Naive thymus-derived CD4-positive, alpha-beta T cell (primary cell): ENCODE results near the gene IMP3. TPM values are rescaled to one million over a fixed set of nuclear protein-coding genes. Genes with fewer than 3 reads are reported as not detected.
A peak's percentile ranks its signal among the peaks of the same experiment; 100 is the strongest.

Experiments used
- ATAC-seq: fragments of 150-1000 bp; cut with Tn5 transposase; 2 replicates; pipeline ENCODE4 v1.10.0; 2021; ENCODE audit warnings: mild to moderate bottlenecking, moderate library complexity
- CTCF ChIA-PET: fragments of 350-600 bp; sonication (Branson Sonifier 250); formaldehyde crosslinking; loops from one replicate; lab custom pipeline; 2021; ENCODE audit warnings: antibody characterized with exemption; lab: Charles Lee
- POLR2A ChIA-PET: fragments of 350-600 bp; sonication (Branson Sonifier 250); formaldehyde crosslinking; loops from one replicate; lab custom pipeline; 2021; ENCODE audit warnings: antibody characterized with exemption, inconsistent platforms; lab: Charles Lee
- DNase-seq, 9 donors: peaks; one replicate each; pipeline versions ENCODE4 v3.0.0 to v3.0.0-alpha.2; 2020 to 2022; ENCODE audit warnings: mixed read lengths in 1 of 9
- H3K27ac ChIP-seq: one replicate; pipeline ENCODE4 v1.7.0; 2013; ENCODE audit warnings: mild to moderate bottlenecking, low read depth, low read length, moderate library complexity
- H3K27me3 ChIP-seq, 2 donors: one replicate each; pipeline ENCODE4 v1.7.0; 2013; ENCODE audit warnings: low read length in 2 of 2, mild to moderate bottlenecking in 2 of 2, moderate library complexity in 2 of 2; ENCODE audit not compliant: control insufficient read depth in 2 of 2, insufficient read depth in 2 of 2
- H3K36me3 ChIP-seq, 3 experiments: 1 replicate in 2 of 3; 2 replicates in 1 of 3; pipeline ENCODE4 v1.7.0; 2013; ENCODE audit warnings: low read length in 3 of 3, mild to moderate bottlenecking in 3 of 3, moderate library complexity in 1 of 3; ENCODE audit not compliant: insufficient read depth in 3 of 3, control insufficient read depth in 2 of 3
- H3K4me1 ChIP-seq, 2 donors: one replicate each; pipeline ENCODE4 v1.7.0; 2013; ENCODE audit warnings: low read length in 2 of 2, mild to moderate bottlenecking in 2 of 2, moderate library complexity in 1 of 2; ENCODE audit not compliant: control insufficient read depth in 2 of 2, insufficient read depth in 2 of 2
- H3K4me3 ChIP-seq: 2 replicates; pipeline ENCODE4 v1.7.0; 2013; ENCODE audit warnings: mild to moderate bottlenecking, low read length
- H3K9me3 ChIP-seq, 3 experiments: 1 replicate in 2 of 3; 2 replicates in 1 of 3; pipeline ENCODE4 v1.7.0; 2013; ENCODE audit warnings: low read length in 3 of 3; ENCODE audit not compliant: control insufficient read depth in 2 of 3
- H3K27ac Mint-ChIP-seq, 9 donors: one replicate each; pipeline ENCODE4 v1.8.0; 2020 to 2022; ENCODE audit warnings: mixed read lengths in 9 of 9, mild to moderate bottlenecking in 8 of 9, moderate library complexity in 5 of 9, inconsistent platforms in 2 of 9
- H3K27me3 Mint-ChIP-seq, 5 donors: one replicate each; pipeline ENCODE4 v1.8.0; 2021 to 2022; ENCODE audit warnings: mixed read lengths in 5 of 5, mild to moderate bottlenecking in 1 of 5
- H3K36me3 Mint-ChIP-seq, 5 donors: one replicate each; pipeline ENCODE4 v1.8.0; 2020 to 2022; ENCODE audit warnings: mixed read lengths in 5 of 5, mild to moderate bottlenecking in 3 of 5, inconsistent platforms in 1 of 5
- H3K4me1 Mint-ChIP-seq, 7 donors: one replicate each; pipeline ENCODE4 v1.8.0; 2020 to 2022; ENCODE audit warnings: mixed read lengths in 7 of 7, mild to moderate bottlenecking in 3 of 7, inconsistent platforms in 1 of 7
- H3K4me3 Mint-ChIP-seq, 10 donors: one replicate each; pipeline ENCODE4 v1.8.0; 2020 to 2022; ENCODE audit warnings: mild to moderate bottlenecking in 10 of 10, mixed read lengths in 10 of 10, moderate library complexity in 6 of 10, inconsistent platforms in 2 of 10
- H3K9me3 Mint-ChIP-seq, 11 donors: one replicate each; pipeline ENCODE4 v1.8.0; 2020 to 2022; ENCODE audit warnings: mixed read lengths in 11 of 11, mild to moderate bottlenecking in 4 of 11, inconsistent platforms in 1 of 11, moderate library complexity in 1 of 11
- intact Hi-C, 2 donors: fragments of 100-400 bp; cut with micrococcal nuclease; formaldehyde crosslinking; loops; one replicate each; pipeline ENCODE4 v1.15.1; 2023
- polyA plus RNA-seq, 2 donors: library from polyadenylated mRNA; unstranded; fragments of 300-500 nt; fragmentation: Illumina TruSeq; gene quantifications; one replicate each; pipeline ENCODE4 v1.2.3, GENCODE V29; 2021
- total RNA-seq, 6 experiments: library from RNA in 5 of 6; stranded (reverse) in 5 of 6; gene quantifications; 1 replicate in 5 of 6; 2 replicates in 1 of 6; pipeline ENCODE4 v1.2.3 and lab custom pipeline; 2021 to 2026

IMP3 gene
- total and polyA plus RNA-seq, 7 experiments from 2014 or later = 32.3 to 325 (median 97.6) TPM

DNA sequence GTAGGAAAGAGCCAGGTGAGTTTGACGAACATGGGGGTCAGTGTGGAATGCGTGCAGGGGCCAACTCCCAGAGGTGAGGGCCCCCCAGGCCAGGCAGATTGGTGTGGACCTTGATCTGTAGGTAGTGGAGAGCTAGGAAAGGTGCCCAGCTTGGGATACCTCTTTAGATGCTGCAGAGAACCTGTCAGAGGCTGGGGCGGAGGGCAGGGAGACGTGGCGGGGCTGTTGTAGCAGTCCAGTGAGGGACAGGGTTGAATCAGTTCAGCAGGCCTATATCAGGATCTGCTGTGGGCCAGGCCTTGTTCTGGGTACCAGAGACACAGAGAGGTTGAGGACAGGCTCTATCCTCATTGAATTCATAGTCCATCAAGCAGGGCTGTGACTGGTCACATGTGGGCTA lies 16.3 kb upstream of the IMP3 start:
- H3K4me3 Mint-ChIP-seq = no peak overlapping the region
- ATAC-seq (no peak), DNase-seq (no peak)
- POLR2A ChIA-PET = no interaction called here
- H3K9me3 Mint-ChIP-seq = no peaks in the 10 kb centered on the region
- H3K4me3 ChIP-seq = no peak overlapping the region
- no peaks in the 10 kb centered on the region for H3K9me3 ChIP-seq
- H3K4me1 Mint-ChIP-seq = peaks cover 4 to 15% (median 11%) of the 10 kb centered on the region in 7 donors
- H3K36me3 Mint-ChIP-seq = no peaks in the 10 kb centered on the region
- intact Hi-C loops = no loop called here
- H3K27ac Mint-ChIP-seq = no peak overlapping the region
- H3K27me3 Mint-ChIP-seq = no peaks in the 10 kb centered on the region
- H3K36me3 ChIP-seq = no peaks in the 10 kb centered on the region
- CTCF ChIA-PET = no interaction called here
- H3K4me1 ChIP-seq = peaks cover 0 to 7% of the 10 kb centered on the region in 2 donors
- no peak overlapping the region for H3K27ac ChIP-seq
- H3K27me3 ChIP-seq = no peaks in the 10 kb centered on the region

DNA sequence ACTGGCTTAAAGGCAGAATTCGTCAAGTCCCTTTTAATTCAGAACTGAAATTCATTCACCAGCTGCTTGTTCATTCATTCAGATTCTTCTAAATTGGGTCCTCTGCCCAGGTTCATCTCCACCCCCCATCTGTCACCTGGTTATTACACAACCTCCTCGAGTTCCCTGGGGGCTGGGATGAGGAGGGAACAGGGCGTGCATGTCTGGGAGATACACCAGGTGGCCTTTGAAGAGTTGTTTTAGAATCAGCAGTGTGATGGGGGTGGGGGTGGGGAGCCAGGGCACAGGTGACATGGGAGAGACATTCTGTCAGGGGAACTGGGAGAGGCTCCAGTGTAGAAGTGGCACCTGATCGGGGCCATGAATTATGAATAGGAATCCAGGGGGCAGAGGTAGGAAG lies 15.9 kb upstream of the IMP3 start:
- no peak for DNase-seq
- Histone ChIP-seq H3K27ac (no peak overlapping the region), H3K36me3 (no peaks in the 10 kb centered on the region), H3K4me3 (no peak overlapping the region), H3K4me1 (peaks cover 0 to 8% of the 10 kb centered on the region in 2 donors), H3K27me3 (no peaks in the 10 kb centered on the region), H3K9me3 (no peaks in the 10 kb centered on the region)
- intact Hi-C loops = no loop called here
- CTCF ChIA-PET = no interaction called here
- no peaks in the 10 kb centered on the region for H3K36me3 Mint-ChIP-seq
- POLR2A ChIA-PET = no interaction called here
- H3K4me1 Mint-ChIP-seq = peaks cover 8 to 19% (median 15%) of the 10 kb centered on the region in 7 donors
- H3K9me3 Mint-ChIP-seq = no peaks in the 10 kb centered on the region
- ATAC-seq = no peak
- H3K27me3 Mint-ChIP-seq = no peaks in the 10 kb centered on the region
- peak overlapping the region in 1 of 9 donors; percentile 6 for H3K27ac Mint-ChIP-seq
- no peak overlapping the region for H3K4me3 Mint-ChIP-seq

DNA sequence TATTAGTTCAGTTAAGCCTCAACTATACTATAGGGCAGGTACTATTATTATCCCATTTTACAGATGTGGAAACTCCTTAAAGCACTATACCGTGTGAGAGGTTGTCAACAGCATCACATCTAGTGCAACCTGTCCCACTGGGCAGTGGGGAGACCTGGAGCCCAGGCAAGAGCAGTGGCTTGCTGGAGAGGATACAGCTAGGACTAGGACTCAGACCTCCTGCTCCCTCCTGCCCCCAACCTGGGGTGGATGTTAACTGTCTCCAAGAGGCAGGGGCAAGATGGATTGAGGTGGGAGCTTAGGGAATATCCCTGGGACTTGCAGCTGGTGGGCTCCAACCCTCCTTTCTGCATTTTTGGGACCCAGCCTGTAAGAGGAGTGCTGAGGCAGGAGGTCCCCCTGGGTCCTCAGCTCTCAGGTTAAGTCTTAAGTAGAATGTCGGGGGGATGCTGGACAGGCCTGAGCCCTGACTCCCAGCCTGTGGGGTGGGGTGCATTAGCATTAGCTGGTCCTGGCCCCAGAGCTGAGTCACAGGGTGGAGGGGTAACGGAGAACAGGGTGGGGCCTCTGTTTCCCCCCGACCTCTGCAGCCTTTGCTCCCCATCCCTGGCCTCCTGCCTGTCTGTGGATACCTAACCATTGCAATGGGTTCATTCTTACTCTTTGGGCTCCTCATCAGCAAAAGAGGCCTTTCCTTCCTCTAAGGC lies 14.3 kb upstream of the IMP3 start:
- CTCF ChIA-PET = interaction anchor here (0.7 to 0.8 kb wide), 2 partner anchors 15 to 20 kb away, joined by 3 to 4 read pairs; no protein-coding TSS in a partner anchor

DNA sequence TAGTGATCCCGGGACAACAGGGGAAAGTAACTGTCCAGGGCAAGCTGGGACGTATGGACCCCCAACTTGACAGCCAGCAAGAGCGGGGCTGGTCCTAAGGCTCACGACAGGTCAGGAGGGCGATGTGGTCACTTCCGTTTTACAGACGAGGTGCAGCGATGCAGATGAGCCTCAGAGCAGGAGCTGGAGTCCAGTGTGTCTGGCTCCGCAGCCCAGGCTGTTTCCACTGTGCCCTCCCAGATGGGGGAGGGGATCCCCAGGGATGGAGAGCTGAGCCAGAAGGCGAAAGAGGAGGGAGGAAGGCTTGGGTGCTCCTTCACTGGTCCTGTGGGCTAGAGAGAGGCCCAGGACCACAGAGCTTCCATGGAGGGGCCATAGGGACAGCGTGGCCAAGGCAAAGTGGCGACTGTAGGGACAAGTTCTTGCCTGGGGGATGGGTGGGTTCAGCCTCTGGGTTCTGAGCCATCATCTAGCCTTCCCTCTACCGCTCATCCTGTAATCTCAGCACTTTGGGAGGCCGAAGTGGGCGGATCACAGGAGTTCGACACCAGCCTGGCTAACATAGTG lies 13.4 kb upstream of the IMP3 start:
- DNase-seq (no peak), ATAC-seq (no peak)
- Histone ChIP-seq H3K27me3 (no peaks in the 10 kb centered on the region), H3K4me1 (peaks cover 0 to 9% of the 10 kb centered on the region in 2 donors), H3K27ac (no peak overlapping the region), H3K4me3 (no peak overlapping the region), H3K36me3 (no peaks in the 10 kb centered on the region), H3K9me3 (no peaks in the 10 kb centered on the region)
- Mint-ChIP-seq H3K4me1 (peaks cover 15 to 37% (median 24%) of the 10 kb centered on the region in 7 donors), H3K27ac (no peak overlapping the region), H3K4me3 (no peak overlapping the region), H3K36me3 (no peaks in the 10 kb centered on the region), H3K27me3 (no peaks in the 10 kb centered on the region), H3K9me3 (no peaks in the 10 kb centered on the region)
- ChIA-PET POLR2A (no interaction called here), CTCF (interaction anchor here (0.7 to 0.8 kb wide), 2 partner anchors 14 to 21 kb away, joined by 3 to 4 read pairs; no protein-coding TSS in a partner anchor)
- intact Hi-C loops = no loop called here

More for the DNA sequence above, 14.3 kb upstream of the IMP3 start:
- no peak for ATAC-seq
- no peaks in the 10 kb centered on the region for H3K9me3 ChIP-seq
- H3K4me1 ChIP-seq = peaks cover 0 to 8% of the 10 kb centered on the region in 2 donors
- no peaks in the 10 kb centered on the region for H3K27me3 ChIP-seq
- H3K27ac Mint-ChIP-seq = no peak overlapping the region
- peaks cover 15 to 32% (median 21%) of the 10 kb centered on the region in 7 donors for H3K4me1 Mint-ChIP-seq
- H3K4me3 ChIP-seq = no peak overlapping the region
- no peak for DNase-seq
- H3K4me3 Mint-ChIP-seq = no peak overlapping the region
- no peaks in the 10 kb centered on the region for H3K36me3 ChIP-seq
- no peaks in the 10 kb centered on the region for H3K36me3 Mint-ChIP-seq
- intact Hi-C loops = no loop called here
- H3K27ac ChIP-seq = no peak overlapping the region
- POLR2A ChIA-PET = no interaction called here
- no peaks in the 10 kb centered on the region for H3K27me3 Mint-ChIP-seq
- no peaks in the 10 kb centered on the region for H3K9me3 Mint-ChIP-seq

DNA sequence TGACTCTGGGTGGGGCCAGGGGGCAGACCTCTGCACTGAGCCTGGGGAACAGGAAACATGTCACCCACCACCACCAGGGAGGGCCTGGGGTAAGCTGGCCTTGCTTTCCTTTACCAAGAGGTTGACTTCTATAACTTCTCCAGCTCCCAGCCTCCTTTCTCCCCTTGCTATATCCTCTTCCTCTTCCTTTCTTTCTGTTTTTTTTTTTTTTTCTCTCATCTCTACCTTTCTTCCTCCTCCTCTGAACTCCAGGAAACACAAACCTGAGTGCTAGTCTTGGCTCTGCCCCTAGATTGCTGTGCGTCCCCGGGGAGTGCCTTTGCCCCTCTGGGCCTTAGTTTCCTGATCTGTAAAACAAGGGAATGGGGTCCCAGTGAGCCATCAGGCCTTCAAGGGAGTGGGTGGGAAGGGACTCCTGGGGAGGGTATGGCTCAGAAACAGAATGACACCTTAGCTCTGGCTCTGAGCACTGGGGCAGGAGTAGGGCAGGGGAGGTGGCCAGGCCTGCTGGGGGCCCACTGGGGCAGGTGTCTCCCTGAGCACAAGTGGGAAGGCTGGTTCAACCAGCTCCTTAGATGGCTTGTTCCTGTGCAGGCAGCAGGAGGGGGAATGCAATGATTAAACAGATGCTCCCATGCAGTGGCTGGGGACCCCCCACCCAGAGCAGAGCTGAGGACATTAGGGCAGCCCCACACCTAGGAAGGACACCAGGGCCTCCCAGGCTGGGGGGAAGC lies 12.0 kb upstream of the IMP3 start:
- Mint-ChIP-seq H3K27ac (peak overlapping the region in 5 of 9 donors; percentile 5 to 69 (median 28)), H3K9me3 (no peaks in the 10 kb centered on the region), H3K4me3 (peak overlapping the region in 2 of 10 donors; percentile 37 to 47), H3K27me3 (peaks cover 0 to 2% (median 0%) of the 10 kb centered on the region in 5 donors), H3K4me1 (peaks cover 16 to 38% (median 25%) of the 10 kb centered on the region in 7 donors), H3K36me3 (no peaks in the 10 kb centered on the region)
- CTCF ChIA-PET = interaction anchor here (0.7 kb wide), 2 partner anchors 10 to 1037 kb away, joined by 3 to 4 read pairs; no protein-coding TSS in a partner anchor
- H3K4me1 ChIP-seq = peaks cover under 1 to 13% of the 10 kb centered on the region in 2 donors
- POLR2A ChIA-PET = interaction anchor here (1.1 to 2.6 kb wide), 2 partner anchors 11 to 26 kb away, joined by 3 to 11 read pairs; partner anchors contain the start of genes IMP3 and SNUPN
- H3K27ac ChIP-seq = no peak overlapping the region
- H3K4me3 ChIP-seq = no peak overlapping the region
- no peak for ATAC-seq
- no peak for DNase-seq
- no peaks in the 10 kb centered on the region for H3K9me3 ChIP-seq
- intact Hi-C loops = no loop called here
- H3K27me3 ChIP-seq = no peaks in the 10 kb centered on the region
- H3K36me3 ChIP-seq = no peaks in the 10 kb centered on the region

DNA sequence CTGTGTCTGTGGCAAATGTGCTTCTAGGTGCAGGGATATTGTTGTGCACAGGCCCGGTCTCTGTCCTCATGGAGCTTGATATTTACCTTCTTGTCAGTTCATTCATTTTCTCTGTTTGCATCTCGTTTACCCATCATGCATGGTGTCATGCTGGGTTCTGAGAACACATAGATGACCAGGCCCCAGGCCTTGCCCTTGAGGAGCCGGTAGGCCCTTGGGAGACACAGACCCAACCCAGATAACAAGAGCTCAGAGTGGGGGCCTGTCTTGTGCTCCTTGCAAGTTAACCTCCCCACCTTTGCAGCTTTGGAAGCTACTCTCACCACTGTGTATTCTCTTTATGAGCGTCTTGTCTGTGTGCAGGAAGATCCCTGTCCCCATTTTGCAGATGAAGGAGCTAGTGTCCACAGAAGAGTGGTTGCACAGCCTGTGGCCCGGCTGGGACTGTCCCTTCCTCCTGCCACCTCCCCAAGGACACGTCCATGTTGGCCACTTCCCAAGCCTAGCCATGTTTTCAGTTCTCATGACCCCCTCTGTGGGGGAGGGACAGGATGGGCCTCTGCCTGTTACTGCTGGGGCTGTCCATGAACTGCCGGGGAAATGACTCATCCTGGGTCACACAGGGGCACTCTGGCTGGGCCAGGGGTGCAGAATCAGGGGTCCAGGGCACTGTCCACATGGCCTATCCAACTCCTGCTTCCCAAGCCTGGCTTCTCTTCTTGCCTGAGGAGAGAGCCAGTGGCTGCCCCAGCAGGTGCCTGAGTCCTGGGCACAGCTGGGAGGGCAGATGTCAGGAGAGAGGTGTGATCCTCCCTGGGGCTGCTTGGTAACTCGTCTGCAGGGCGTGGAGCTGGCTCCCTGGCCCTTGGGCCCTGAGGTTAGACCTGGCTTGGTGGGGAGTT lies 11.1 kb upstream of the IMP3 start:
- no peaks in the 10 kb centered on the region for H3K36me3 ChIP-seq
- H3K27me3 Mint-ChIP-seq = peaks cover 0 to 9% (median 0%) of the 10 kb centered on the region in 5 donors
- peak overlapping the region in 4 of 10 donors; percentile 15 to 62 (median 26) for H3K4me3 Mint-ChIP-seq
- no peak overlapping the region for H3K4me3 ChIP-seq
- H3K9me3 ChIP-seq = no peaks in the 10 kb centered on the region
- ATAC-seq (no peak), DNase-seq (no peak)
- intact Hi-C loops = no loop called here
- H3K9me3 Mint-ChIP-seq = no peaks in the 10 kb centered on the region
- no peaks in the 10 kb centered on the region for H3K27me3 ChIP-seq
- no peaks in the 10 kb centered on the region for H3K36me3 Mint-ChIP-seq
- ChIA-PET CTCF (interaction anchor here (0.7 to 0.8 kb wide), 3 partner anchors 9 to 1036 kb away, joined by 3 to 6 read pairs (median 4); no protein-coding TSS in a partner anchor), POLR2A (interaction anchor here (1.1 to 2.6 kb wide), 2 partner anchors 11 to 25 kb away, joined by 3 to 11 read pairs; partner anchors contain the start of genes IMP3 and SNUPN)
- peak overlapping the region in 5 of 9 donors; percentile 28 to 80 (median 69) for H3K27ac Mint-ChIP-seq
- no peak overlapping the region for H3K27ac ChIP-seq
- peaks cover 16 to 46% (median 33%) of the 10 kb centered on the region in 7 donors for H3K4me1 Mint-ChIP-seq
- peaks cover 6 to 18% of the 10 kb centered on the region in 2 donors for H3K4me1 ChIP-seq
